Measurements from ENCODE around the gene NFATC1.

Gene NFATC1

GRCh38 chr18:79529296-79529695 is 133.6 kb downstream of the NFATC1 start:
- H2AFZ ChIP-seq (ENCODE audit: low read depth, low read length): no peak overlapping the region
- H3K36me3 ChIP-seq (ENCODE audit: insufficient read depth, low read length): peaks cover 6% of the 10 kb centered on the region; the same call in 1 of the 2 replicates
- H3K79me2 ChIP-seq (ENCODE audit: insufficient read depth, low read length): no peaks in the 10 kb centered on the region
- H3K4me1 ChIP-seq (ENCODE audit: insufficient read depth, low read length): peaks cover 4% of the 10 kb centered on the region
- H4K20me1 ChIP-seq (ENCODE audit: insufficient read depth, low read length): no peaks in the 10 kb centered on the region
- H3K9me3 ChIP-seq (ENCODE audit: insufficient read depth, low read length, severe bottlenecking): no peaks in the 10 kb centered on the region
- H3K4me3 ChIP-seq (ENCODE audit: low read depth in 1 of 2, low read length in 2 of 2): no peak overlapping the region
- no peak overlapping the region for H3K4me2 ChIP-seq (ENCODE audit: insufficient read depth, low read length)
- TF ChIP-seq CTCF (IDR thresholded peaks at IDR 0.05; ENCODE audit: borderline replicate concordance, extremely low read depth, low read length, poor library complexity, severe bottlenecking): no peak
- TF ChIP-seq EZH2 (IDR thresholded peaks at IDR 0.05; ENCODE audit: borderline replicate concordance, low read depth, low read length, severe bottlenecking): no peak
- no peak for DNase-seq
- H3K27ac ChIP-seq (ENCODE audit: low read length): no peak overlapping the region
- ATAC-seq (ENCODE audit: insufficient read depth, low read depth): no peak
- H3K9ac ChIP-seq (ENCODE audit: low read depth, low read length): no peak overlapping the region
- no peaks in the 10 kb centered on the region for H3K27me3 ChIP-seq (ENCODE audit: insufficient read depth, low read length, poor library complexity)

GRCh38 chr18:79529991-79530390 is 134.3 kb downstream of the NFATC1 start:
- TF ChIP-seq EZH2 (IDR thresholded peaks at IDR 0.05; ENCODE audit: borderline replicate concordance, low read depth, low read length, severe bottlenecking) (no peak), CTCF (IDR thresholded peaks at IDR 0.05; ENCODE audit: borderline replicate concordance, extremely low read depth, low read length, poor library complexity, severe bottlenecking) (no peak)
- no peak for ATAC-seq (ENCODE audit: insufficient read depth, low read depth)
- no peak for DNase-seq
- no peak overlapping the region for H3K27ac ChIP-seq (ENCODE audit: low read length)
- no peak overlapping the region for H3K9ac ChIP-seq (ENCODE audit: low read depth, low read length)
- H3K4me2 ChIP-seq (ENCODE audit: insufficient read depth, low read length): no peak overlapping the region
- H3K36me3 ChIP-seq (ENCODE audit: insufficient read depth, low read length): peaks cover 6% of the 10 kb centered on the region; the same call in 1 of the 2 replicates
- H3K79me2 ChIP-seq (ENCODE audit: insufficient read depth, low read length): no peaks in the 10 kb centered on the region
- H2AFZ ChIP-seq (ENCODE audit: low read depth, low read length): no peak overlapping the region
- H3K4me3 ChIP-seq (ENCODE audit: low read depth in 1 of 2, low read length in 2 of 2): no peak overlapping the region
- no peaks in the 10 kb centered on the region for H3K9me3 ChIP-seq (ENCODE audit: insufficient read depth, low read length, severe bottlenecking)
- H3K27me3 ChIP-seq (ENCODE audit: insufficient read depth, low read length, poor library complexity): no peaks in the 10 kb centered on the region
- H3K4me1 ChIP-seq (ENCODE audit: insufficient read depth, low read length): no peaks in the 10 kb centered on the region
- H4K20me1 ChIP-seq (ENCODE audit: insufficient read depth, low read length): no peaks in the 10 kb centered on the region

- no peaks in the 10 kb centered on the region for H3K79me2 ChIP-seq (ENCODE audit: insufficient read depth, low read length)
- no peak for DNase-seq
- no peaks in the 10 kb centered on the region for H3K9me3 ChIP-seq (ENCODE audit: insufficient read depth, low read length, severe bottlenecking)
- H3K27me3 ChIP-seq (ENCODE audit: insufficient read depth, low read length, poor library complexity): no peaks in the 10 kb centered on the region
- H2AFZ ChIP-seq (ENCODE audit: low read depth, low read length): no peak overlapping the region
- no peak for TF ChIP-seq CTCF (IDR thresholded peaks at IDR 0.05; ENCODE audit: borderline replicate concordance, extremely low read depth, low read length, poor library complexity, severe bottlenecking)
- H3K36me3 ChIP-seq (ENCODE audit: insufficient read depth, low read length): peaks cover 6% of the 10 kb centered on the region; the same call in 1 of the 2 replicates
- H3K4me1 ChIP-seq (ENCODE audit: insufficient read depth, low read length): no peaks in the 10 kb centered on the region
- no peak overlapping the region for H3K9ac ChIP-seq (ENCODE audit: low read depth, low read length)
- no peak overlapping the region for H3K4me3 ChIP-seq (ENCODE audit: low read depth in 1 of 2, low read length in 2 of 2)
- no peak for ATAC-seq (ENCODE audit: insufficient read depth, low read depth)
- no peaks in the 10 kb centered on the region for H4K20me1 ChIP-seq (ENCODE audit: insufficient read depth, low read length)
- H3K4me2 ChIP-seq (ENCODE audit: insufficient read depth, low read length): no peak overlapping the region
- no peak overlapping the region for H3K27ac ChIP-seq (ENCODE audit: low read length)
Observed at GRCh38 chr18:79530821-79531220, 135.1 kb downstream of the NFATC1 start.

- Histone ChIP-seq H3K4me3 (ENCODE audit: low read depth in 1 of 2, low read length in 2 of 2) (no peak overlapping the region), H3K79me2 (ENCODE audit: insufficient read depth, low read length) (no peaks in the 10 kb centered on the region), H2AFZ (ENCODE audit: low read depth, low read length) (no peak overlapping the region), H3K27ac (ENCODE audit: low read length) (no peak overlapping the region), H3K9ac (ENCODE audit: low read depth, low read length) (no peak overlapping the region), H3K9me3 (ENCODE audit: insufficient read depth, low read length, severe bottlenecking) (no peaks in the 10 kb centered on the region), H3K4me2 (ENCODE audit: insufficient read depth, low read length) (no peak overlapping the region), H3K27me3 (ENCODE audit: insufficient read depth, low read length, poor library complexity) (no peaks in the 10 kb centered on the region), H3K4me1 (ENCODE audit: insufficient read depth, low read length) (no peaks in the 10 kb centered on the region), H3K36me3 (ENCODE audit: insufficient read depth, low read length) (peaks cover 6% of the 10 kb centered on the region; the same call in 1 of the 2 replicates), H4K20me1 (ENCODE audit: insufficient read depth, low read length) (no peaks in the 10 kb centered on the region)
- ATAC-seq (ENCODE audit: insufficient read depth, low read depth) (no peak), DNase-seq (no peak)
- TF ChIP-seq CTCF (IDR thresholded peaks at IDR 0.05; ENCODE audit: borderline replicate concordance, extremely low read depth, low read length, poor library complexity, severe bottlenecking): no peak
Observed at GRCh38 chr18:79531386-79531785, 135.7 kb downstream of the NFATC1 start.

Measured in DND-41 (cell line).